ENCODE data around the gene PRKACA.

PRKACA gene

GRCh38 chr19:14164724-14165493, 47.3 kb upstream of the PRKACA start:
- no peak overlapping the region for H3K4me3 ChIP-seq (replicated peaks; ENCODE audit: insufficient read depth, low read length)
- DNase-seq (ENCODE audit: low read depth in 1 of 2, low spot score in 1 of 2) = no peak
- no peak overlapping the region for H3K27ac ChIP-seq (replicated peaks)
- TF ChIP-seq SPI1 (IDR thresholded peaks at IDR 0.05; ENCODE audit: borderline replicate concordance, low read depth) (no peak), GABPA (IDR thresholded peaks at IDR 0.05; ENCODE audit: low read depth) (no peak), REST (IDR thresholded peaks at IDR 0.05; ENCODE audit: insufficient replicate concordance, low read depth) (no peak), POLR2AphosphoS5 (IDR thresholded peaks at IDR 0.05; ENCODE audit: low read depth) (no peak), CTCF (IDR thresholded peaks at IDR 0.05; ENCODE audit: insufficient read depth, low read length) (no peak)
- H3K27me3 ChIP-seq (ENCODE audit: insufficient read depth, poor library complexity, severe bottlenecking) = peaks cover 16% of the 10 kb centered on the region

- no peak for TF ChIP-seq GABPA (IDR thresholded peaks at IDR 0.05; ENCODE audit: low read depth)
- TF ChIP-seq CTCF (IDR thresholded peaks at IDR 0.05; ENCODE audit: insufficient read depth, low read length) = no peak
- no peak for TF ChIP-seq POLR2AphosphoS5 (IDR thresholded peaks at IDR 0.05; ENCODE audit: low read depth)
- no peak for TF ChIP-seq SPI1 (IDR thresholded peaks at IDR 0.05; ENCODE audit: borderline replicate concordance, low read depth)
- DNase-seq (ENCODE audit: low read depth in 1 of 2, low spot score in 1 of 2) = no peak
- Histone ChIP-seq H3K27me3 (ENCODE audit: insufficient read depth, poor library complexity, severe bottlenecking) (peaks cover 16% of the 10 kb centered on the region), H3K27ac (replicated peaks) (no peak overlapping the region), H3K4me3 (replicated peaks; ENCODE audit: insufficient read depth, low read length) (no peak overlapping the region)
Observed at GRCh38 chr19:14164082-14164481, 46.5 kb upstream of the PRKACA start.

- Histone ChIP-seq H3K4me3 (replicated peaks; ENCODE audit: insufficient read depth, low read length) (no peak overlapping the region), H3K27ac (replicated peaks) (no peak overlapping the region), H3K27me3 (ENCODE audit: insufficient read depth, poor library complexity, severe bottlenecking) (peaks cover 9% of the 10 kb centered on the region)
- DNase-seq (ENCODE audit: low read depth in 1 of 2, low spot score in 1 of 2) = no peak
- no peak for TF ChIP-seq GABPA (IDR thresholded peaks at IDR 0.05; ENCODE audit: low read depth)
- no peak for TF ChIP-seq POLR2AphosphoS5 (IDR thresholded peaks at IDR 0.05; ENCODE audit: low read depth)
- no peak for TF ChIP-seq SPI1 (IDR thresholded peaks at IDR 0.05; ENCODE audit: borderline replicate concordance, low read depth)
- TF ChIP-seq REST (IDR thresholded peaks at IDR 0.05; ENCODE audit: insufficient replicate concordance, low read depth) = no peak
- TF ChIP-seq CTCF (IDR thresholded peaks at IDR 0.05; ENCODE audit: insufficient read depth, low read length) = no peak
Observed at GRCh38 chr19:14162871-14163297, 45.3 kb upstream of the PRKACA start.

All from HL-60 (cell line).